ENCODE data around the gene PRRG4. TPM values are rescaled to one million over a fixed set of nuclear protein-coding genes. Genes with fewer than 3 reads are reported as not detected.
"Not testable (repeated sequence)": the region's sequence is repeated elsewhere in the genome, so short reads cannot be mapped to it uniquely, and the experiment has no call there.

PRRG4 gene
- total RNA-seq, 1 experiment from 2014 or later, result 2.6 TPM

- in situ Hi-C loops (cut with HindIII; ENCODE audit: low pct_unique_long_range_greater_than_20kb, low sequenced_read_pairs), result no loop called here
These were observed 34.8 kb downstream of the PRRG4 start for GRCh38 chr11:32864555-32864954.

DNA sequence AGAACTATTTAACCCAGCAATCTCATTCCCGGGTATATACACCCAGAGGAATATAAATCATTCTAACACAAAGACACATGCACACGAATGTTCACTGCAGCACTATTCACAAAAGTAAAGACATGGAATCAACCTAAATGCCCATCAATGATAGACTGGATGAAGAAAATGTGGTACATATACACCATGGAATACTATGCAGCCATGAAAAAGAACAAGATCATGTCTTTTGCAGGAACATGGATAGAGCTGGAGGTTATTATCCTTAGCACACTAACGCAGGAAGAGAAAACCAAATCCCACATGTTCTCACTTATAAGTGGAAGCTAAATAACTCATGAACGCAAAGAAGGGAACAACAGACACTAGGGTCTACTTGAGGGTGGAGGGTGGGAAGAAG is 39.0 kb downstream of the PRRG4 start:
- DNase-seq (ENCODE audit: low read depth); in situ Hi-C loops (cut with HindIII; ENCODE audit: low pct_unique_long_range_greater_than_20kb, low sequenced_read_pairs): not testable (repeated sequence)

More at GRCh38 chr11:32864555-32864954, 34.8 kb downstream of the PRRG4 start:
- DNase-seq (ENCODE audit: low read depth), result no peak

GRCh38 chr11:32870676-32871075 is 40.9 kb downstream of the PRRG4 start:
- in situ Hi-C loops (cut with HindIII; ENCODE audit: low pct_unique_long_range_greater_than_20kb, low sequenced_read_pairs), result no loop called here
- no peak for DNase-seq (ENCODE audit: low read depth)

- no peak for DNase-seq (ENCODE audit: low read depth)
- in situ Hi-C loops (cut with HindIII; ENCODE audit: low pct_unique_long_range_greater_than_20kb, low sequenced_read_pairs), result no loop called here
These were observed 44.4 kb downstream of the PRRG4 start for GRCh38 chr11:32874132-32874531.

DNA sequence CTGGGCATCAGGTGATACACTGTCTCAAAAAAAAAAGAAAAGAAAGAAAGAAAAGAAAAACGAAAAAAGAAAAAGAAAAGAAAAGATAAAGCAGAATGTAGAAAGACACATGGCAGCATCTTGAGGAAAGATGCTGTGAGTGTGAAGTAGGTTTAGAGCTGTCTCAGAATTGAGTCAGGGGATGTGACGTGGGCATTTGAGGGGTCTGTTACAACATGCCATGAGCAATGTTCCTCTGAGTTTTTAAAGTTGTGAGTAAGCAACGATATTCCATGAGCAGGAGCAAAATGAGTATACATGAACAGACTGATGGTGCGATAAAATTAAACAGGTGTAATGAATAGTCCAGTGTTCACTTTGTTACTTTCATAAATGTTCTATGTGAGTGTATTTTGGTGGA is 51.6 kb downstream of the PRRG4 start:
- in situ Hi-C loops (cut with HindIII; ENCODE audit: low pct_unique_long_range_greater_than_20kb, low sequenced_read_pairs), result no loop called here
- DNase-seq (ENCODE audit: low read depth), result no peak

DNA sequence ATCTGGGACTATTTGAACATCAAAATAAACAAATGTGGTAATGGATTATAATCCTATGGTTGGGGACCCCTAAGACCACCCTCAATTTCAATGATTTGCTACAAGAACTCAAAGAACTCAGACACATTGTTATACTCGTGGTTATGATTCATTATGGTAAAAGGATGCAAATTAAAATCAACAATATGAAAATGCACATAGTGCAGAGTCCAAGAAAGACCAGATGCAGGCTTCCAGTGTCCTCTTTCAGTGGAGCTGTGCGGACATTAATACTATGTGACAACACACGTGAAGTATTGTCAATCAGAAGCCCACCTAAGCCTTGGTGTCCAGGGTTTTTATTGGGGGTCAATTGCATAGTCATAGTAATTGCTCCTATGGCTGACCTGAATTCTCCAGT is 53.7 kb downstream of the PRRG4 start:
- in situ Hi-C loops (cut with HindIII; ENCODE audit: low pct_unique_long_range_greater_than_20kb, low sequenced_read_pairs), result no loop called here
- DNase-seq (ENCODE audit: low read depth), result no peak

- in situ Hi-C loops (cut with HindIII; ENCODE audit: low pct_unique_long_range_greater_than_20kb, low sequenced_read_pairs), result no loop called here
- DNase-seq (ENCODE audit: low read depth), result no peak
These were observed 54.3 kb downstream of the PRRG4 start for GRCh38 chr11:32884023-32884422.

DNA sequence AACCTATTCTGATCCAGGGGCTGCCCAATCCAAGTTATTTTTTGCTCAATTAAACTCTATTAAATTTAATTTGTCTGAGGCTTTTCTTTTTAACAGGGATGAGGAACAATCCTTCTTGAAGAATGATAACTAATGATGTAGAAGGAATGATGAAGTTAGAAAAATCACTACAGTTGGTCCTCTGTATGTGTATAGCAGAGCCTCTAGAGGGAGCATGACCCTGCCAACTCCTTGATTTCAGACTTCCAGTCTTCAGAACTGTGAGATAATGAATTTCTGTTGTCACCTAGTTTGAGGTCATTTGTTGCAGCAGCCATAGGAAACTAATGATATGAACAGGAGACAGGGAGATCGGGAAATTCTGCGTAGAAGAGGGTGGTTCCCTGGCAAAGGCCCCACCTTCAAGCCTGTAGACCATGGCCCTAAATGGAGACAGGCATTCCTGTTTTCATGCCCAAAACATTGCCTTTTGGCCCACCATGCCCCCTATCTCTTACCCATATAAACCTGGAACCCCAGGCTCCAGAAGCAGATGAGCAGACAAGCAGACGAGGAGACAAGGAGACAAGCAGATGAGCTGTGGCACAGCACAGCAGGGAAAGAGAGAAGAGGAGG is 55.1 kb downstream of the PRRG4 start:
- DNase-seq (ENCODE audit: low read depth), result no peak
- in situ Hi-C loops (cut with HindIII; ENCODE audit: low pct_unique_long_range_greater_than_20kb, low sequenced_read_pairs), result no loop called here

GRCh38 chr11:32885556-32885955 is 55.8 kb downstream of the PRRG4 start:
- in situ Hi-C loops (cut with HindIII; ENCODE audit: low pct_unique_long_range_greater_than_20kb, low sequenced_read_pairs), result no loop called here
- no peak for DNase-seq (ENCODE audit: low read depth)

DNA sequence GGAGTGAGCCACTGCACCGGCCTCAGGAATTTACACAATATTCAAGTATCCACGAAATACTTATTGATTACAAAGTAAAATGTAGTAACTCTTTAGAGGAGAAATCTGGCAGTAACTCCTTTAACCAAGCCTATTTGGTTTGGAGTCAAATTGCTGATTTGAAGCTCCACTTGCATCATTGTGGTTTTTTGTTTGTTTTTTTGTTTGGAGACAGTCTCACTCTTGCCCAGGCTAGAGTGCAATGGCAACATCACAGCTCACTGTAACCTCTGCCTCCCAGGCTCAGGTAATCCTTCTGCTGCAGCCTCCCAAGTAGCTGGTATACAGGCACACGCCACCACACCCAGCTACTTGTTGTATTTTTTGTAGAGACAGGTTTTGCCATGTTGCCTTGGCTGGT is 56.5 kb downstream of the PRRG4 start:
- in situ Hi-C loops (cut with HindIII; ENCODE audit: low pct_unique_long_range_greater_than_20kb, low sequenced_read_pairs), result no loop called here
- no peak for DNase-seq (ENCODE audit: low read depth)

GRCh38 chr11:32887707-32888383 is 58.1 kb downstream of the PRRG4 start:
- DNase-seq (ENCODE audit: low read depth); in situ Hi-C loops (cut with HindIII; ENCODE audit: low pct_unique_long_range_greater_than_20kb, low sequenced_read_pairs): not testable (repeated sequence)

DNA sequence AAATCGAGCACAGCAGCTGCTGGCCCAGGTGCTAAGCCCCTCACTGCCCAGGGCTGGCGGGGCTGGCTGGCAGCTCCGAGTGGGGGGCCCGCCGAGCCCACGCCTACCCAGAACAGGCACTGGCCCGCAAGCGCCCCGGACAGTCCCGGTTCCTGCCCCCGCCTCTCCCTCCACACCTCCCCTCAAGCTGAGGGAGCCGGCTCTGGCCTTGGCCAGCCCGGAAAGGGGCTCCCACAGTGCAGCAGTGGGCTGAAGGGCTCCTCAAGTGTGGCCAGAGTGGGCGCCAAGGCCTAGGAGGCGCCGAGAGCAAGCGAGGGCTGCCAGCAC is 58.6 kb downstream of the PRRG4 start:
- DNase-seq (ENCODE audit: low read depth); in situ Hi-C loops (cut with HindIII; ENCODE audit: low pct_unique_long_range_greater_than_20kb, low sequenced_read_pairs): not testable (repeated sequence)

GRCh38 chr11:32888805-32889204 is 59.1 kb downstream of the PRRG4 start:
- in situ Hi-C loops (cut with HindIII; ENCODE audit: low pct_unique_long_range_greater_than_20kb, low sequenced_read_pairs), result no loop called here
- DNase-seq (ENCODE audit: low read depth), result no peak

GRCh38 chr11:32890843-32891656 is 61.3 kb downstream of the PRRG4 start:
- in situ Hi-C loops (cut with HindIII; ENCODE audit: low pct_unique_long_range_greater_than_20kb, low sequenced_read_pairs), result no loop called here
- no peak for DNase-seq (ENCODE audit: low read depth)

DNA sequence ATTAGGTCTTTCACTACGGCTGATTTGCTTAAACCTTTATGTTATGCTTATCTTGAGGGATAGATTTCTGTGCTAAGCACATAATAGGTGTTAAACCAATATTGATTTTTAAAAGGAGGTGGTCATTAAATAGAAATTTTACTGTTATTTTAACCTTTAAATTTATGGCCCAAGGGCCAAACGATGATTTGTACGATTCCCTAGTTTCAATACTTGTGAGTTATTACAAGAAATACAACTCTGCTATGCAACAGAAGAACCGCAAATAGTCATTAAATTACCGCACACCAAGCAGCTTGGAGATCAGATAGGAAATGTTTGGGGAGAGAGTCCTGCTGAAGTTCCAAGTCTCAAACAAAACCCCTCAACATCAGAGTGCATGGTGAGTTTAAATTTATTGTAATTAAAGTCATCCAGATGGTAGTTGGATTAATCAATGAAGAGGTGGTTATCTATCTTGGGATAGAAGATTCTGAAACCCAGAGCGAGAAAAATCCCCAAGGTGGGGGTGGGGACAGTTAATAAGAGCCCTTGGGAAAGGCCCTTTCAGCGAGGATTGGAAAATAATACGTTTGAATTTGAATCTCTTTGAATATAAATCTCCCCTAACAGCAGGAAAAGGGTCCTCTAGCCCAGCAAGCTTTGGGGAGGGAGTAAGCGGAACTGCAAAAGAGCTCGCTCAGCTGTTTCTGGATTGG is 62.1 kb downstream of the PRRG4 start:
- peak; percentile 30 for DNase-seq (ENCODE audit: low read depth)
- in situ Hi-C loops (cut with HindIII; ENCODE audit: low pct_unique_long_range_greater_than_20kb, low sequenced_read_pairs), result no loop called here

DNA sequence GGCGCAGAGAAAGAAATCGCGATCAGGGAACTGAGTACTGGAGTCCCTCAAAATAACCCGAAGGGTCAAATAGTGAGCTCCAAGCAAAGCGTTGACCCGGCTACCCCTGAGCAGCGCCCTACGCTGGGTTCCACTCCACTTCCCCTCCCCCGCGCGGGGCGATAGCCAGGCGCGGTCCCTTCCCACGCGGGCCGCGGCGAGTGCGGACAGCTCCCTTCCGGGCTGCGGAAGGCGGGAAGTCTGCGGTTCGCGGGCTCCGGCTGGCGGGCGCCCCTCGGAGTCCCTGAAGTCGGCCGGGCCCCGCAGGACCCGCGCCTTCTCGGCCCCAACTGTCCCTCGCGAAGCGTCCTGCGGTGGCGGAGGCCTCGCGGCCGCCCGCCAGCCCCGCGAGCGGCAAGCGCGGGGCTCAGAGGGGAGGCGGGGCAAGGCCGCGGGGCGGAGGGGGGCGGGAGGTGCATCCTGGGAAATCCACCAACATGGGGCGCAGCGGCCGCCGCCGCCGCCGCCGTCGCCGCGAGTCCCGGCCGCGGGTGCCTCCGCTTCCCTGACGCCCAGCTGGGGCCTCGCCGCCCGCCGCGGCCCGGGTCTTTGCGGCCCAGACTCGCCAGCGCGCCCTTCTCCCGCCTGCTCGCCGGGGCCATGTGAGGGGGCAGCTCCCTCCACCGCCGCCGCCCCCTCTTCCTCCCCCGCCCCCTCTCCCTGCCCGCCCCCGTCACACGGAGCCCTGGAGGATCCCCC is 62.8 kb downstream of the PRRG4 start, which contains the start of gene QSER1:
TSS of gene QSER1 (plus strand) at position 457 of the 738 bp plus-strand sequence. CDS start 315 bp downstream, outside the sequence.
- in situ Hi-C loops (cut with HindIII; ENCODE audit: low pct_unique_long_range_greater_than_20kb, low sequenced_read_pairs), result no loop called here
- peak; percentile 53 for DNase-seq (ENCODE audit: low read depth)

- no peak for DNase-seq (ENCODE audit: low read depth)
- in situ Hi-C loops (cut with HindIII; ENCODE audit: low pct_unique_long_range_greater_than_20kb, low sequenced_read_pairs), result no loop called here
These were observed 63.3 kb downstream of the PRRG4 start for GRCh38 chr11:32893093-32893342.

DNA sequence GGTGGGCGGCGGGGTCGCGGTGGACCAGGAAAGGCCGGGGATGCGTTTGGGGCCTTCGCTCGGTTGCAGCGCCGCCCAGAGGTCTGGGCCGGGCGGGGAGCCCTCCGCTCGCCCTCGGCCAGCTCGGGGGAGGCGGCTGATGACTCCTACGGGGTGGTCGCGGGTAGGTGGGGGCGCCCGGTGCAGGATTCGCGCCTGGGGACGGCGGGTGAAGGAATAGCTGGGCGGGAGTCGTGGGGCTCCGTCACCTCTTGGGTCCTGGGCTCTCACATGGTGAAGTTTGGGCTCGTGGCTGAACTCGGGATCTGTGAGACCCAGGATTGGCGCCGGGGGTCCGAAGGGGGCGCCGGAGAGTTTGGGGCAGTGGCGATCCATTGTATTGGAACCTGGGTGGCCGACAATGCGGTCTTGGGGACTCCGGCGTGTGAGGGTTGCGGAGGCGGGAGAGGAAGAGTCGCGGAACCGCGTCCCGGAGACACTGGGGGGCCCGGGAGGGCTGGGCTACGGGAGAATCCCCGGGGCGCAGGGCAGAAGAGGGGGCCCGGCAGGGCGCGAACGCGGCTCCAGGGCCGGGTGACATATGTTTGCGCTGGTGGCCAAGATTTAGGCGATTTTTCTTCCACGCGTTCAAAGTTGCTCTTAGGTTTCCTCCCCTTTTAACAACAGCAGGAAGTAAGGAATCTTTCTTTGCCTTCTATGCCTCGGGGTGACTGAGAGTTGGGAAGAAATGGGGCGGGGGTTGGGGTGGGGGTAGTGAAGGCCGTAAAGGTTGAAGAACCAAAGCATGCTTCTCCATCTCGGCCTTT is 63.8 kb downstream of the PRRG4 start:
- in situ Hi-C loops (cut with HindIII; ENCODE audit: low pct_unique_long_range_greater_than_20kb, low sequenced_read_pairs), result no loop called here
- DNase-seq (ENCODE audit: low read depth), result peak; percentile 38

All from Caki2 (cell line).